ENCODE results near the gene TYW1B. TPM values are rescaled to one million over a fixed set of nuclear protein-coding genes. Genes with fewer than 3 reads are reported as not detected.
"Not testable (repeated sequence)": the region's sequence is repeated elsewhere in the genome, so short reads cannot be mapped to it uniquely, and the experiment has no call there.

TYW1B gene
- total RNA-seq, 1 experiment from 2014 or later: 2.6 TPM

- H3K4me3 ChIP-seq (ENCODE audit: low read depth, low read length, poor library complexity, severe bottlenecking); DNase-seq (ENCODE audit: low spot score); CTCF ChIA-PET; POLR2A ChIA-PET (ENCODE audit: low non-redundant PET); H3K36me3 ChIP-seq (ENCODE audit: insufficient read depth, low read length, poor library complexity, severe bottlenecking); H3K4me1 ChIP-seq (ENCODE audit: insufficient read depth, low read length, poor library complexity, severe bottlenecking); H3K9me3 ChIP-seq (ENCODE audit: low read depth, low read length, poor library complexity, severe bottlenecking); H3K27ac ChIP-seq (ENCODE audit: low read depth, low read length, poor library complexity, severe bottlenecking); BruUV-seq (replicated peaks); intact Hi-C loops (cut with micrococcal nuclease; ENCODE audit: unreplicated experiment); H3K27me3 ChIP-seq (replicated peaks; ENCODE audit: insufficient read depth, low read depth, low read length, poor library complexity): not testable (repeated sequence)
Observed at GRCh38 chr7:72554401-72554800, 273.6 kb downstream of the TYW1B start.

GRCh38 chr7:72550454-72550853 lies 277.5 kb downstream of the TYW1B start:
- H3K27ac ChIP-seq (ENCODE audit: low read depth, low read length, poor library complexity, severe bottlenecking); CTCF ChIA-PET; POLR2A ChIA-PET (ENCODE audit: low non-redundant PET); DNase-seq (ENCODE audit: low spot score); H3K9me3 ChIP-seq (ENCODE audit: low read depth, low read length, poor library complexity, severe bottlenecking); intact Hi-C loops (cut with micrococcal nuclease; ENCODE audit: unreplicated experiment); H3K36me3 ChIP-seq (ENCODE audit: insufficient read depth, low read length, poor library complexity, severe bottlenecking); BruUV-seq (replicated peaks); H3K27me3 ChIP-seq (replicated peaks; ENCODE audit: insufficient read depth, low read depth, low read length, poor library complexity); H3K4me1 ChIP-seq (ENCODE audit: insufficient read depth, low read length, poor library complexity, severe bottlenecking); H3K4me3 ChIP-seq (ENCODE audit: low read depth, low read length, poor library complexity, severe bottlenecking): not testable (repeated sequence)

- H3K9me3 ChIP-seq (ENCODE audit: low read depth, low read length, poor library complexity, severe bottlenecking); H3K36me3 ChIP-seq (ENCODE audit: insufficient read depth, low read length, poor library complexity, severe bottlenecking); intact Hi-C loops (cut with micrococcal nuclease; ENCODE audit: unreplicated experiment); CTCF ChIA-PET; H3K27ac ChIP-seq (ENCODE audit: low read depth, low read length, poor library complexity, severe bottlenecking); H3K4me1 ChIP-seq (ENCODE audit: insufficient read depth, low read length, poor library complexity, severe bottlenecking); DNase-seq (ENCODE audit: low spot score); BruUV-seq (replicated peaks); POLR2A ChIA-PET (ENCODE audit: low non-redundant PET); H3K4me3 ChIP-seq (ENCODE audit: low read depth, low read length, poor library complexity, severe bottlenecking); H3K27me3 ChIP-seq (replicated peaks; ENCODE audit: insufficient read depth, low read depth, low read length, poor library complexity): not testable (repeated sequence)
Observed at GRCh38 chr7:72546586-72547237, 281.3 kb downstream of the TYW1B start.

- intact Hi-C loops (cut with micrococcal nuclease; ENCODE audit: unreplicated experiment); H3K27me3 ChIP-seq (replicated peaks; ENCODE audit: insufficient read depth, low read depth, low read length, poor library complexity); DNase-seq (ENCODE audit: low spot score); H3K4me3 ChIP-seq (ENCODE audit: low read depth, low read length, poor library complexity, severe bottlenecking); H3K9me3 ChIP-seq (ENCODE audit: low read depth, low read length, poor library complexity, severe bottlenecking); CTCF ChIA-PET; H3K36me3 ChIP-seq (ENCODE audit: insufficient read depth, low read length, poor library complexity, severe bottlenecking); POLR2A ChIA-PET (ENCODE audit: low non-redundant PET); H3K27ac ChIP-seq (ENCODE audit: low read depth, low read length, poor library complexity, severe bottlenecking); BruUV-seq (replicated peaks); H3K4me1 ChIP-seq (ENCODE audit: insufficient read depth, low read length, poor library complexity, severe bottlenecking): not testable (repeated sequence)
Observed at GRCh38 chr7:72544531-72544930, 283.5 kb downstream of the TYW1B start.

- H3K9me3 ChIP-seq (ENCODE audit: low read depth, low read length, poor library complexity, severe bottlenecking): no peaks in the 10 kb centered on the region
- H3K4me3 ChIP-seq (ENCODE audit: low read depth, low read length, poor library complexity, severe bottlenecking): no peak overlapping the region
- TF ChIP-seq EZH2 (IDR thresholded peaks at IDR 0.05; ENCODE audit: borderline replicate concordance, low read depth, low read length, poor library complexity, severe bottlenecking) (no peak), CTCF (conservative IDR thresholded peaks at IDR 0.05; ENCODE audit: low read depth, low read length) (no peak)
- no peaks in the 10 kb centered on the region for H3K27me3 ChIP-seq (replicated peaks; ENCODE audit: insufficient read depth, low read depth, low read length, poor library complexity)
- intact Hi-C loops (cut with micrococcal nuclease; ENCODE audit: unreplicated experiment): no loop called here
- no peak for DNase-seq (ENCODE audit: low spot score)
- no peaks in the 10 kb centered on the region for H3K36me3 ChIP-seq (ENCODE audit: insufficient read depth, low read length, poor library complexity, severe bottlenecking)
- POLR2A ChIA-PET (ENCODE audit: low non-redundant PET): no interaction called here
- H3K4me1 ChIP-seq (ENCODE audit: insufficient read depth, low read length, poor library complexity, severe bottlenecking): no peaks in the 10 kb centered on the region
- H3K27ac ChIP-seq (ENCODE audit: low read depth, low read length, poor library complexity, severe bottlenecking): no peak overlapping the region
- BruUV-seq (replicated peaks): no TSS peak
- CTCF ChIA-PET: no interaction called here
Observed at GRCh38 chr7:72540923-72541322, 287.1 kb downstream of the TYW1B start.
